GM18517 (cell line): ENCODE results near the gene SHANK2.
"Not testable (repeated sequence)": the region's sequence is repeated elsewhere in the genome, so short reads cannot be mapped to it uniquely, and the experiment has no call there.

ENCODE experiments used
- ATAC-seq: cut with Tn5 transposase; IDR thresholded peaks from one replicate; pipeline ENCODE4 v1.9.1; 2021; ENCODE audit warnings: mild to moderate bottlenecking, moderate library complexity; ENCODE audit not compliant: unreplicated experiment

SHANK2 gene

GRCh38 chr11:71245601-71246391 is 6.6 kb downstream of the SHANK2 start:
- ATAC-seq = no peak

GRCh38 chr11:71244116-71244810 is 8.1 kb downstream of the SHANK2 start:
- no peak for ATAC-seq

GRCh38 chr11:71242391-71242790 is 10.0 kb downstream of the SHANK2 start:
- ATAC-seq = no peak

- no peak for ATAC-seq
Observed at GRCh38 chr11:71241721-71242259, 10.6 kb downstream of the SHANK2 start.

- no peak for ATAC-seq
Observed at GRCh38 chr11:71240865-71241691, 11.3 kb downstream of the SHANK2 start.

- no peak for ATAC-seq
Observed at GRCh38 chr11:71240061-71240690, 12.2 kb downstream of the SHANK2 start.

- ATAC-seq = no peak
Observed at GRCh38 chr11:71239581-71239980, 12.8 kb downstream of the SHANK2 start.

- no peak for ATAC-seq
Observed at GRCh38 chr11:71238941-71239340, 13.4 kb downstream of the SHANK2 start.

GRCh38 chr11:71238285-71238875 is 14.0 kb downstream of the SHANK2 start:
- no peak for ATAC-seq

- ATAC-seq = no peak
Observed at GRCh38 chr11:71237853-71238252, 14.5 kb downstream of the SHANK2 start.

- no peak for ATAC-seq
Observed at GRCh38 chr11:71236836-71237475, 15.4 kb downstream of the SHANK2 start.

- no peak for ATAC-seq
Observed at GRCh38 chr11:71235719-71236118, 16.7 kb downstream of the SHANK2 start.

- not testable (repeated sequence) for ATAC-seq
Observed at GRCh38 chr11:71233896-71234852, 18.2 kb downstream of the SHANK2 start.

GRCh38 chr11:71232364-71232763 is 20.0 kb downstream of the SHANK2 start:
- no peak for ATAC-seq

- ATAC-seq = no peak
Observed at GRCh38 chr11:71228961-71229360, 23.4 kb downstream of the SHANK2 start.

- ATAC-seq = no peak
Observed at GRCh38 chr11:71227058-71227659, 25.2 kb downstream of the SHANK2 start.

- ATAC-seq = no peak
Observed at GRCh38 chr11:71223671-71224660, 28.4 kb downstream of the SHANK2 start.
